Natural killer cell (primary cell): ENCODE results near the gene GDAP1L1. TPM values are rescaled to one million over a fixed set of nuclear protein-coding genes. Genes with fewer than 3 reads are reported as not detected.

Experiments used
- ATAC-seq, 3 donors: fragments of 150-1000 bp in 2 of 3; fragments of 200-7000 bp in 1 of 3; cut with Tn5 transposase; 1 replicate in 1 of 3; 2 replicates in 2 of 3; pipeline ENCODE4 v1.10.0; 2021; ENCODE audit warnings: mild to moderate bottlenecking in 2 of 3, moderate library complexity in 2 of 3
- DNase-seq, 2 donors: peaks; one replicate each; pipeline versions ENCODE4 v3.0.0 to v3.0.0-alpha.2; 2013 to 2021; ENCODE audit warnings: mixed read lengths in 1 of 2
- H3K27ac ChIP-seq: one replicate; pipeline ENCODE4 v1.5.1; 2013; ENCODE audit warnings: mild to moderate bottlenecking, low read length
- H3K27me3 ChIP-seq: one replicate; pipeline ENCODE4 v1.6.1; 2013; ENCODE audit warnings: low read length; ENCODE audit not compliant: control insufficient read depth, insufficient read depth
- H3K36me3 ChIP-seq: one replicate; pipeline ENCODE4 v1.6.1; 2013; ENCODE audit warnings: low read length; ENCODE audit not compliant: control insufficient read depth, insufficient read depth
- H3K4me1 ChIP-seq: one replicate; pipeline ENCODE4 v1.6.1; 2013; ENCODE audit warnings: low read length; ENCODE audit not compliant: control insufficient read depth, insufficient read depth
- H3K4me3 ChIP-seq: one replicate; pipeline ENCODE4 v1.5.1; 2013; ENCODE audit warnings: low read length
- H3K9me3 ChIP-seq: one replicate; pipeline ENCODE4 v1.6.1; 2013; ENCODE audit warnings: low read length; ENCODE audit not compliant: control insufficient read depth, insufficient read depth
- H3K27ac Mint-ChIP-seq, 2 donors: one replicate each; pipeline ENCODE4 v1.8.0; 2022; ENCODE audit warnings: mild to moderate bottlenecking in 2 of 2, mixed read lengths in 2 of 2, moderate library complexity in 1 of 2
- H3K27me3 Mint-ChIP-seq, 2 donors: one replicate each; pipeline ENCODE4 v1.8.0; 2022; ENCODE audit warnings: low read depth in 2 of 2, mixed read lengths in 2 of 2
- H3K36me3 Mint-ChIP-seq: one replicate; pipeline ENCODE4 v1.8.0; 2022; ENCODE audit warnings: mixed read lengths
- H3K4me1 Mint-ChIP-seq, 2 donors: one replicate each; pipeline ENCODE4 v1.8.0; 2022; ENCODE audit warnings: mixed read lengths in 2 of 2
- H3K4me3 Mint-ChIP-seq: one replicate; pipeline ENCODE4 v1.8.0; 2022; ENCODE audit warnings: mild to moderate bottlenecking, moderate library complexity, mixed read lengths
- H3K9me3 Mint-ChIP-seq, 2 donors: one replicate each; pipeline ENCODE4 v1.8.0; 2022; ENCODE audit warnings: mixed read lengths in 2 of 2
- WGBS: methylation state at CpG from one replicate; pipeline ENCODE4 v1.1.7; 2013; ENCODE audit warnings: missing lambda C conversion rate; ENCODE audit not compliant: insufficient coverage; 5-methylcytosine and 5-hydroxymethylcytosine counted together
- intact Hi-C: fragments of 100-400 bp; cut with micrococcal nuclease; formaldehyde crosslinking; loops from one replicate; pipeline ENCODE4 v1.14.2; 2022
- total RNA-seq, 4 donors: library from RNA; stranded (reverse); fragments of 120-200 nt in 1 of 4; gene quantifications; one replicate each; pipeline versions ENCODE4 v1.2.3 to v1.2.4, GENCODE V29; 2013 to 2022
- TF ChIP-seq, protein P1 (sequence below): fragments of 200-600 bp; IDR thresholded peaks from one replicate; pipeline ENCODE4 v1.8.0; 2022; ENCODE audit warnings: antibody characterized with exemption

Gene GDAP1L1
- not detected for total RNA-seq
- not detected for total RNA-seq (2013)

DNA sequence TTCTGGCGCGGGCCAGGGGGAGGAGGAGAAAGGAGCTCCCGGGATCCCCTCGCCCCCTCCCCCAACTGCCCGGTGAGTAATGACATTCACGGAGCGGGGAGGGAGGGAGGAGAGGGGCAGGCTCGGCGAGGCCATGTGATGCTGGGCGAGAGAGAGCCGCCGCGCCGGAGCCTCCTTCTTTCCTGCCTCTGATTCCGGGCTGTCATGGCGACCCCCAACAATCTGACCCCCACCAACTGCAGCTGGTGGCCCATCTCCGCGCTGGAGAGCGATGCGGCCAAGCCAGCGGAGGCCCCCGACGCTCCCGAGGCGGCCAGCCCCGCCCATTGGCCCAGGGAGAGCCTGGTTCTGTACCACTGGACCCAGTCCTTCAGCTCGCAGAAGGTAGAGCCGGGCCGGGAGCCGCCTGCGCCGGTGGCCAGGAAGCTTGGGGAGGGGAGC lies at the start of gene GDAP1L1:
TSS of gene GDAP1L1 (plus strand) at position 178 of the 441 bp plus-strand sequence. CDS start at position 205, 27 bp downstream.
- H3K27ac Mint-ChIP-seq, result no peak within 1 kb of the TSS
- WGBS, result 7% methylated on average over 27 of the region's 32 CpGs

DNA sequence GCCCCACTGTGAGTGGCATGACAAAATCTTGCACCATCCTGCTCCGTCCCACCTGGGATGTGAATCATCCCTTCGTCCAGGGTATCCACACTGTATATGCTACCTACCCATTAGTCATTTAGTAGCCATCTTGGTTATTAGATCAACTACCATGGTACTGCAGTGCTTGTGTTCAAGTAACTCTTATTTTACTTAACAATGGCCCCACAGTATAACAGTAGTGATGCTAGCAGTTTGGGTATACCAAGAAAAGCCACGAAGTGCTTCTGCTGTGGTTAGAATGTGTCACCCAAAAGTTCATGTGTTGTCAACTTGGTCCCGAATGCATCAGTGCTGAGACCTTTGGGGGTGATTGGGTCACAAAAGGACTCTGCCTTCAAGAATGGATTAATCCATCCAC lies 48.2 kb upstream of the GDAP1L1 start:
- Mint-ChIP-seq H3K27me3 (no peaks in the 10 kb centered on the region), H3K4me3 (peak overlapping the region; percentile 66), H3K4me1 (peaks cover 31 to 38% of the 10 kb centered on the region in 2 donors), H3K36me3 (peaks cover 31% of the 10 kb centered on the region), H3K9me3 (no peaks in the 10 kb centered on the region), H3K27ac (peak overlapping the region; percentile 32 to 59)
- H3K4me1 ChIP-seq, result peaks cover 14% of the 10 kb centered on the region
- H3K36me3 ChIP-seq, result peaks cover 56% of the 10 kb centered on the region
- no peak overlapping the region for H3K4me3 ChIP-seq
- no peaks in the 10 kb centered on the region for H3K27me3 ChIP-seq
- ATAC-seq, result peak; percentile 84 to 91 (median 90)
- no peak overlapping the region for H3K27ac ChIP-seq
- no peak for DNase-seq
- WGBS, result 47% methylated on average over 4 of the region's 4 CpGs
- no peaks in the 10 kb centered on the region for H3K9me3 ChIP-seq
- intact Hi-C loops, result no loop called here
- TF ChIP-seq, protein P1, sequence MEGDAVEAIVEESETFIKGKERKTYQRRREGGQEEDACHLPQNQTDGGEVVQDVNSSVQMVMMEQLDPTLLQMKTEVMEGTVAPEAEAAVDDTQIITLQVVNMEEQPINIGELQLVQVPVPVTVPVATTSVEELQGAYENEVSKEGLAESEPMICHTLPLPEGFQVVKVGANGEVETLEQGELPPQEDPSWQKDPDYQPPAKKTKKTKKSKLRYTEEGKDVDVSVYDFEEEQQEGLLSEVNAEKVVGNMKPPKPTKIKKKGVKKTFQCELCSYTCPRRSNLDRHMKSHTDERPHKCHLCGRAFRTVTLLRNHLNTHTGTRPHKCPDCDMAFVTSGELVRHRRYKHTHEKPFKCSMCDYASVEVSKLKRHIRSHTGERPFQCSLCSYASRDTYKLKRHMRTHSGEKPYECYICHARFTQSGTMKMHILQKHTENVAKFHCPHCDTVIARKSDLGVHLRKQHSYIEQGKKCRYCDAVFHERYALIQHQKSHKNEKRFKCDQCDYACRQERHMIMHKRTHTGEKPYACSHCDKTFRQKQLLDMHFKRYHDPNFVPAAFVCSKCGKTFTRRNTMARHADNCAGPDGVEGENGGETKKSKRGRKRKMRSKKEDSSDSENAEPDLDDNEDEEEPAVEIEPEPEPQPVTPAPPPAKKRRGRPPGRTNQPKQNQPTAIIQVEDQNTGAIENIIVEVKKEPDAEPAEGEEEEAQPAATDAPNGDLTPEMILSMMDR, result no peak

More for the DNA sequence above, at the start of gene GDAP1L1:
- peaks cover 11 to 16% of the 10 kb centered on the region in 2 donors for H3K27me3 Mint-ChIP-seq
- DNase-seq (no peak), ATAC-seq (no peak)
- TF ChIP-seq, protein P1, result no peak
- Histone ChIP-seq H3K4me1 (peaks cover 7% of the 10 kb centered on the region), H3K27ac (no peak within 1 kb of the TSS), H3K9me3 (no peaks in the 10 kb centered on the region), H3K4me3 (no peak within 1 kb of the TSS), H3K36me3 (no peaks in the 10 kb centered on the region), H3K27me3 (peaks cover 14% of the 10 kb centered on the region)
- H3K4me3 Mint-ChIP-seq, result peak within 1 kb of the TSS; percentile 49
- no peaks in the 10 kb centered on the region for H3K36me3 Mint-ChIP-seq
- intact Hi-C loops, result no loop called here
- no peaks in the 10 kb centered on the region for H3K9me3 Mint-ChIP-seq
- peaks cover 5 to 9% of the 10 kb centered on the region in 2 donors for H3K4me1 Mint-ChIP-seq

DNA sequence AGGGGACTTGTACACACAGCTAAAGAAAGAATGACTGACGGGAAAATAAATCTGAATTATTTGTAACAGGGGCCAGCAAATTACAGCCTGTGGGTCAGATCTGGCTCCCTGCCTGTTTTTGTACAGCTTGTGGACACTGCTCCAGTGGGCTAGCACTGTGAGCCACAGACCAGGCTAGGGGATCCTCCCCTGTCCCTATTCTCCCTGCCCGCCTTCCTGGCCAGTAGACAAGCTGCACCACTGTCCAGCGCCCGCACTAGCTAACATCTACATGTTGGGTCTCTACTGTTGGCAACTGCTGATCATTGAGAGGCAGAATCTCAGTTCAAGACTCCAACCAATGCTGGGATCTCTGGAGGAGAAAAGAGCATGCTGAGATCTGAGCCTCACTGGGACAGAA lies 47.2 kb upstream of the GDAP1L1 start:
- no peak overlapping the region for H3K4me3 Mint-ChIP-seq
- Histone ChIP-seq H3K36me3 (peaks cover 57% of the 10 kb centered on the region), H3K9me3 (no peaks in the 10 kb centered on the region), H3K27me3 (no peaks in the 10 kb centered on the region), H3K4me1 (peaks cover 14% of the 10 kb centered on the region), H3K4me3 (no peak overlapping the region), H3K27ac (no peak overlapping the region)
- DNase-seq (no peak), ATAC-seq (no peak)
- H3K4me1 Mint-ChIP-seq, result peaks cover 31 to 38% of the 10 kb centered on the region in 2 donors
- intact Hi-C loops, result no loop called here
- TF ChIP-seq, protein P1, result no peak
- peak overlapping the region in 1 of 2 donors; percentile 32 for H3K27ac Mint-ChIP-seq
- H3K27me3 Mint-ChIP-seq, result no peaks in the 10 kb centered on the region
- no peaks in the 10 kb centered on the region for H3K9me3 Mint-ChIP-seq
- peaks cover 31% of the 10 kb centered on the region for H3K36me3 Mint-ChIP-seq
- WGBS, result 97% methylated on average over 4 of the region's 4 CpGs

DNA sequence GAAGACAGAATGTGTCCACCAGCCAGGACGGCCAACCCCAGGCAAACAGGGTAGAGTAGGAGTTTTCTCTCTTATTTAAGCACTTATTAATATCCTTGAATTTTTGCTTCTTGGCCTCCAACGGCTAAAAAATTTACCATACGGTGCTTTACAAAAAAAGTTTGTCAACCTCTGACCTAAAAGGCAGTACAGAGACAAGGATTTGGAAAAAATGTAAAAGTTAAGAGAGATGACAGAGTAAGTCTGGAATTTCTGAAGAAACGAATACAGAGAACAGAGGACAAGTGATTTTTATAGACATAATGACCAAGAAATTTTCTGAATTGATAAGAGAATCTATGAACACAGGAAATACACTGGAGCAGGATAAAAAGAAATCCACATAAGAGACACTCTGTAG lies 46.7 kb upstream of the GDAP1L1 start:
- Histone ChIP-seq H3K4me1 (peaks cover 14% of the 10 kb centered on the region), H3K27ac (no peak overlapping the region), H3K27me3 (no peaks in the 10 kb centered on the region), H3K4me3 (no peak overlapping the region), H3K9me3 (no peaks in the 10 kb centered on the region), H3K36me3 (peaks cover 62% of the 10 kb centered on the region)
- WGBS, result 96% methylated on average over 3 of the region's 4 CpGs
- no peaks in the 10 kb centered on the region for H3K9me3 Mint-ChIP-seq
- peak overlapping the region in 1 of 2 donors; percentile 32 for H3K27ac Mint-ChIP-seq
- H3K4me1 Mint-ChIP-seq, result peaks cover 31 to 38% of the 10 kb centered on the region in 2 donors
- intact Hi-C loops, result no loop called here
- TF ChIP-seq, protein P1, result no peak
- peaks cover 31% of the 10 kb centered on the region for H3K36me3 Mint-ChIP-seq
- H3K4me3 Mint-ChIP-seq, result no peak overlapping the region
- ATAC-seq (no peak), DNase-seq (no peak)
- H3K27me3 Mint-ChIP-seq, result no peaks in the 10 kb centered on the region
